Measurements from ENCODE around the gene COL26A1.

DNA sequence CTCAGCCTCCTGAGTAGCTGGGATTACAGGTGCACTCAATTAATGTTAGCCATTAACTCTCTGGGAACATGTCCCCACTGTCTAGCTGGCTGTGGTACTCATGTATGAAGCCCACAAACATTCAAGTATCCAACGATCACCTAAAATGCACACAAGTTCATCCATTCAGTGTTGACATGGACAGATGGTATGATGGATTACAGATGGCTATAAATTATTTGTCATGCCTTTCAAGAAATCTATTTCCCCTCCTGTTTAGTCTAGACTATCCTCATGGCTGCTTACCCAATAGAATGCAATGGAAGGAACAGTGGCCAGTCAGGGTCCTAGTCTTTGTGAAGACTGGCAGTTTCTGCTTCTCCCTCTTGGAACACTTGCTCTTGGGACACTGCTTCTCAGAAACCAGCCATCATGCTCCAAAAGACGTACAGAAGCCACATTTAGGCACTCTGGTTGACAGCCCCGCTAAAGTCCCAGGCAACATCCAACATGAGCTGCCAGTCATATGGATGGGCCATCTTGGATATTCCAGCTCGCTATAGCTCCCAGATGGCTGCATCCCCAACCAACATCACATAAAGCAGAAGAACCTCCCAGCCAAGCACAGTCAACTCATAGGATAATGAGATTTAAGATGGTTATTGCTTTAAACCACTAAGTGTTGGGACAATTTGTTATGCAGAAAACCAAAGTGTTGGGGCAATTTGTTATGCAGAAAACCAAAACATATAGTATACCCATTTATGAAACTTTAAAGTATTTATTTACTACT lies 233.3 kb downstream of the COL26A1 start:
- TF ChIP-seq POLR2A (IDR thresholded peaks at IDR 0.05) = no peak
- TF ChIP-seq, protein P1, sequence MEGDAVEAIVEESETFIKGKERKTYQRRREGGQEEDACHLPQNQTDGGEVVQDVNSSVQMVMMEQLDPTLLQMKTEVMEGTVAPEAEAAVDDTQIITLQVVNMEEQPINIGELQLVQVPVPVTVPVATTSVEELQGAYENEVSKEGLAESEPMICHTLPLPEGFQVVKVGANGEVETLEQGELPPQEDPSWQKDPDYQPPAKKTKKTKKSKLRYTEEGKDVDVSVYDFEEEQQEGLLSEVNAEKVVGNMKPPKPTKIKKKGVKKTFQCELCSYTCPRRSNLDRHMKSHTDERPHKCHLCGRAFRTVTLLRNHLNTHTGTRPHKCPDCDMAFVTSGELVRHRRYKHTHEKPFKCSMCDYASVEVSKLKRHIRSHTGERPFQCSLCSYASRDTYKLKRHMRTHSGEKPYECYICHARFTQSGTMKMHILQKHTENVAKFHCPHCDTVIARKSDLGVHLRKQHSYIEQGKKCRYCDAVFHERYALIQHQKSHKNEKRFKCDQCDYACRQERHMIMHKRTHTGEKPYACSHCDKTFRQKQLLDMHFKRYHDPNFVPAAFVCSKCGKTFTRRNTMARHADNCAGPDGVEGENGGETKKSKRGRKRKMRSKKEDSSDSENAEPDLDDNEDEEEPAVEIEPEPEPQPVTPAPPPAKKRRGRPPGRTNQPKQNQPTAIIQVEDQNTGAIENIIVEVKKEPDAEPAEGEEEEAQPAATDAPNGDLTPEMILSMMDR (IDR thresholded peaks at IDR 0.05) = no peak

All from lower leg skin (tissue), 3 donors.